ENCODE measurements around the gene ADNP. TPM values are rescaled to one million over a fixed set of nuclear protein-coding genes. Genes with fewer than 3 reads are reported as not detected.
A peak's percentile ranks its signal among the peaks of the same experiment; 100 is the strongest.

ADNP gene
- polyA plus RNA-seq, 1 experiment, result 36.8 TPM

- peak overlapping the region; percentile 86 for H3K4me3 ChIP-seq (ENCODE audit: low read depth, low read length)
- peak; percentile 92 for DNase-seq (ENCODE audit: low read depth, low spot score)
- TF ChIP-seq, protein P1, sequence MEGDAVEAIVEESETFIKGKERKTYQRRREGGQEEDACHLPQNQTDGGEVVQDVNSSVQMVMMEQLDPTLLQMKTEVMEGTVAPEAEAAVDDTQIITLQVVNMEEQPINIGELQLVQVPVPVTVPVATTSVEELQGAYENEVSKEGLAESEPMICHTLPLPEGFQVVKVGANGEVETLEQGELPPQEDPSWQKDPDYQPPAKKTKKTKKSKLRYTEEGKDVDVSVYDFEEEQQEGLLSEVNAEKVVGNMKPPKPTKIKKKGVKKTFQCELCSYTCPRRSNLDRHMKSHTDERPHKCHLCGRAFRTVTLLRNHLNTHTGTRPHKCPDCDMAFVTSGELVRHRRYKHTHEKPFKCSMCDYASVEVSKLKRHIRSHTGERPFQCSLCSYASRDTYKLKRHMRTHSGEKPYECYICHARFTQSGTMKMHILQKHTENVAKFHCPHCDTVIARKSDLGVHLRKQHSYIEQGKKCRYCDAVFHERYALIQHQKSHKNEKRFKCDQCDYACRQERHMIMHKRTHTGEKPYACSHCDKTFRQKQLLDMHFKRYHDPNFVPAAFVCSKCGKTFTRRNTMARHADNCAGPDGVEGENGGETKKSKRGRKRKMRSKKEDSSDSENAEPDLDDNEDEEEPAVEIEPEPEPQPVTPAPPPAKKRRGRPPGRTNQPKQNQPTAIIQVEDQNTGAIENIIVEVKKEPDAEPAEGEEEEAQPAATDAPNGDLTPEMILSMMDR (IDR thresholded peaks at IDR 0.05; ENCODE audit: low read depth, low read length), result peak; percentile 99
- ChIA-PET POLR2A (interaction anchor here (0.5 to 3.7 kb wide), 4 partner anchors 14 to 184 kb away, joined by 3 to 17 read pairs (median 6); partner anchors contain the start of genes DPM1 and MOCS3), CTCF (interaction anchor here (0.5 to 11.5 kb wide), 23 partner anchors 10 to 406 kb away, joined by 3 to 201 read pairs (median 6); partner anchors contain the start of genes BCAS4, DPM1 and MOCS3)
- no peaks in the 10 kb centered on the region for H3K27me3 ChIP-seq (ENCODE audit: control insufficient read depth, insufficient read depth, low read length)
- H3K27ac ChIP-seq (ENCODE audit: low read depth, low read length), result peak overlapping the region; percentile 13
- no peaks in the 10 kb centered on the region for H3K9me3 ChIP-seq (ENCODE audit: control insufficient read depth, insufficient read depth, low read length)
Measured at GRCh38 chr20:50929299-50930138, 1.7 kb downstream of the ADNP start.

DNA sequence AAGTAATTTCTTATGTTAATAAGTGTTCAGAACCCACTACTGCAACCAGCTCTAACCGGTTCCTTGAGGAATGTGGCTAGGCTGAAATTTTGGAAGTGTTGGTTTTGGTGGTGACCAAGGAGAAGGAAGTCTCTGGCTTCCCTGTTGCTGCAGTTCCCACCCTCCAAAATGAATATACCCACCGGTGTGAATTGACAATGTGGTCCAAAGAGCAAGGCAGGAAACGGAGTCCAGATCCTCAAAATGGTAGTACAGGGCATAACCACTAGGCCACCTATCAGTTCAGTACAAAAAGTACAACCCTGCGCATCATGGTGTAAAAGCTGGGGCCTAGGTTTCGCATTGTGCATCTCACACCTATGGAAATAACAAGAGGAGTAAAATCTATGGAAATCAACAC, 2.8 kb downstream of the ADNP start:
- Histone ChIP-seq H3K27ac (ENCODE audit: low read depth, low read length) (no peak overlapping the region), H3K4me3 (ENCODE audit: low read depth, low read length) (peak overlapping the region; percentile 86), H3K27me3 (ENCODE audit: control insufficient read depth, insufficient read depth, low read length) (no peaks in the 10 kb centered on the region), H3K9me3 (ENCODE audit: control insufficient read depth, insufficient read depth, low read length) (no peaks in the 10 kb centered on the region)
- TF ChIP-seq, protein P1 (IDR thresholded peaks at IDR 0.05; ENCODE audit: low read depth, low read length), result no peak
- ChIA-PET POLR2A (interaction anchor here (0.9 to 3.7 kb wide), 2 partner anchors 30 to 138 kb away, joined by 4 to 17 read pairs; partner anchors contain the start of genes DPM1 and MOCS3), CTCF (interaction anchor here (1.5 to 11.5 kb wide), 10 partner anchors 8 to 407 kb away, joined by 3 to 201 read pairs (median 11); partner anchors contain the start of genes BCAS4, DPM1 and MOCS3)
- DNase-seq (ENCODE audit: low read depth, low spot score), result no peak

DNA sequence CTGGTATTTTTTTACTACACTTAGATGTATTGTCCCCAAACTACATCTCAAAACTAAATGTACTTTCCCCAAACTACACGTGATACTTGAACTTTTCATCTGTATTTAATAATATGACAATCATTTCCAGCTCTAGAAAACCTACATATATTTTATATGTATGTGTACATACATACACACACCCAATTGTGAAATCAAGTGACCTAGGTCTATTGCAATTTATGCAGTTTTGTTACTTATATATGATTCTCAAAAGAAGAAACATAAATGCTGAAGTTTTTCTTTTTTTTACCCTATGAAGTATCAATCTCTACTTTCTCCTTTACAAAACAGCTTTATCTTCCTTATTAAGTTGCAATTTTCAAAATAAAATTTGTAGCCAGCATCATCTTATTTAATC, 4.7 kb downstream of the ADNP start:
- no peaks in the 10 kb centered on the region for H3K9me3 ChIP-seq (ENCODE audit: control insufficient read depth, insufficient read depth, low read length)
- no peaks in the 10 kb centered on the region for H3K27me3 ChIP-seq (ENCODE audit: control insufficient read depth, insufficient read depth, low read length)
- ChIA-PET POLR2A (no interaction called here), CTCF (interaction anchor here (11.5 kb wide), 1 partner anchor 135 kb away, joined by 201 read pairs; the partner anchor contains the start of gene BCAS4)
- DNase-seq (ENCODE audit: low read depth, low spot score), result no peak
- H3K4me3 ChIP-seq (ENCODE audit: low read depth, low read length), result no peak overlapping the region
- TF ChIP-seq, protein P1 (IDR thresholded peaks at IDR 0.05; ENCODE audit: low read depth, low read length), result no peak
- no peak overlapping the region for H3K27ac ChIP-seq (ENCODE audit: low read depth, low read length)

DNA sequence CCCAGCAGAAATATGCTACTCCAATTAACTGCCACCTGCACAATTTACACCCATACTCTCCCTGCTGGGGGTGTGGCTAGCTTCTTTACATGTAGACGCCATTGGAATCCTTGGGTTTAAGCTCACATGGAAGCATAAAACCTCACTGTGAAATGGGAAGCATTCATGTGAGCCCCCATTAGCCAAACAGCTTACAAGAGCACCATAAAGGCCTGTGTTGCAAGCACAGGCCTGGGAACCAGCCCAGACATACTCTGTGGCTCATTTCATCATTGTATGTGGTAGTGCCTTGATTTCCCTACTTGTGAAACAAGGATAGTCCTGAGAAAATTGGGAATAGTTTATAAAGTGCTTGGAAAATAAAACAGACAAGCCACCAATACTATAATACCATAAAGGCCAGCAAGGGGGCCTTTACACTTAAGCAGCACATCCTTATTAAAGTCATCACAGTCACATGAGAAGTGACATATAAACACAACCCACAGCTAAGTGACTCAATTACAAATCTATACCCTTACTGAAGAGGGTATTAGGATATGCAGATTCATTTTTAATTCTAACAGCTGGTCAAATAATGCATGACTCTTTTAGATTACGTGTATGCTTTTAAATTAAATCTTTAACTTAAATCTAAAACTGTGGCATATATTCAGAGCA, 6.8 kb downstream of the ADNP start:
- no peaks in the 10 kb centered on the region for H3K9me3 ChIP-seq (ENCODE audit: control insufficient read depth, insufficient read depth, low read length)
- no peak for DNase-seq (ENCODE audit: low read depth, low spot score)
- no peak overlapping the region for H3K27ac ChIP-seq (ENCODE audit: low read depth, low read length)
- TF ChIP-seq, protein P1 (IDR thresholded peaks at IDR 0.05; ENCODE audit: low read depth, low read length), result no peak
- CTCF ChIA-PET, result interaction anchor here (11.5 kb wide), 1 partner anchor 133 kb away, joined by 201 read pairs; the partner anchor contains the start of gene BCAS4
- POLR2A ChIA-PET, result interaction anchor here (0.7 kb wide), 1 partner anchor 9 kb away, joined by 3 read pairs; no protein-coding TSS in a partner anchor
- H3K27me3 ChIP-seq (ENCODE audit: control insufficient read depth, insufficient read depth, low read length), result no peaks in the 10 kb centered on the region
- no peak overlapping the region for H3K4me3 ChIP-seq (ENCODE audit: low read depth, low read length)
